Osteocyte (in vitro differentiated cells): ENCODE results near the gene ABL1. TPM values are rescaled to one million over a fixed set of nuclear protein-coding genes. Genes with fewer than 3 reads are reported as not detected.
A peak's percentile ranks its signal among the peaks of the same experiment; 100 is the strongest.

ENCODE experiments used
- DNase-seq: peaks from one replicate; pipeline ENCODE4 v3.0.0; 2021; ENCODE audit warnings: mixed read lengths; ENCODE audit not compliant: unreplicated experiment; ENCODE audit errors: extremely low spot score
- H3K27ac Mint-ChIP-seq: one replicate; pipeline ENCODE4 v1.8.0; 2021; ENCODE audit warnings: mild to moderate bottlenecking, mixed read lengths; ENCODE audit not compliant: unreplicated experiment
- H3K27me3 Mint-ChIP-seq: one replicate; pipeline ENCODE4 v1.8.0; 2021; ENCODE audit warnings: mixed read lengths; ENCODE audit not compliant: unreplicated experiment
- H3K36me3 Mint-ChIP-seq: one replicate; pipeline ENCODE4 v1.8.0; 2021; ENCODE audit warnings: mixed read lengths; ENCODE audit not compliant: unreplicated experiment
- H3K4me1 Mint-ChIP-seq: one replicate; pipeline ENCODE4 v1.8.0; 2021; ENCODE audit warnings: mixed read lengths; ENCODE audit not compliant: unreplicated experiment
- H3K4me3 Mint-ChIP-seq: one replicate; pipeline ENCODE4 v1.8.0; 2021; ENCODE audit warnings: mild to moderate bottlenecking, moderate library complexity, mixed read lengths; ENCODE audit not compliant: unreplicated experiment
- H3K9me3 Mint-ChIP-seq: one replicate; pipeline ENCODE4 v1.8.0; 2021; ENCODE audit warnings: mixed read lengths; ENCODE audit not compliant: unreplicated experiment
- total RNA-seq: library from RNA; stranded (reverse); gene quantifications from 2 replicates; pipeline ENCODE4 v1.2.1, GENCODE V29; 2021
- TF ChIP-seq, protein P1 (sequence below): fragments of 200-600 bp; sonication (generic); IDR thresholded peaks from 2 replicates; pipeline ENCODE4 v1.5.0; 2021; ENCODE audit warnings: antibody characterized with exemption, mild to moderate bottlenecking, moderate library complexity

Gene ABL1
- total RNA-seq, 1 donor from 2014 or later: 101 TPM

DNA sequence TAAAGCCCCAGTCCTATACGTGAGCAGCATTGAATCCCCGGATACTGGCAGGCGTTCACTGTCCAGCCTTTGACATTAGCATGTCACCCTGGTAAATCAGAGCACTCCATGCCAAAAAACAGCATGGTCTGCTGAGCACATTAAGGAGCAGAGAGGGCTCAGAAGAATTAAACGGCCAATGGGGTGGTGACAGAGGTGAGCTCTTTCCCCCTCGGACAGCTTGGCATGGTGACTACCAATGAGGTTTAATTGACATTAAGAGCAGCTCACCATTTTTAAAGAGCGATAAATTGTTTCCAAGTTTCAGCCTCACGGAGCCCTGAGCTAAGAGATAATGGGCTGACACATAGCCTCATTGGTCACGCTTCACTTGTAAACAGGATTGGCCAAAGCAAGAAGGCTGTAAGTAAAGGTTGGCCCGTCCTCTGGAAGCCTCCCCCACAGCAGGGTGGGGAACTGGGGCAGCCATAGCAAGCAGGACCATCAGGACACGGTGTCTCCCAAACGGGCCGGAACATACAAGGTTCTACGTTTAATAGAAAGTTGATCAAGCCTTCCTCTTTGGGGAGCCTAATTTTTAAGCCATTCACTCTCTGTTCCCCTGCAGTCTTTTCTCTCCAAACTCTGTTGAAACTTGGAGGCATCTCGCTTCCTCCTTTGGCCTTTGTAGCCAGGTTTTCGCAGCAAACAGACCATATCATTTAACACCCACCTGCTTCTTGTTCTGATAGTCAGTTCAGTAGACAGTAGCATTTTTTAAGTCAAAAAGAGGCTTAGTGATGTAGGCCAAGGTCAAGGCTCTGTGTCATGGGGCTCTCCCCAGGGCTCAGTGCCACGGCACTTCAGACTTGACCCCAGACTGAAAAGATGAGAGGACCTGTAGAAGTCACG is 35.7 kb downstream of the ABL1 start:
- Mint-ChIP-seq H3K36me3 (peaks cover 40% of the 10 kb centered on the region), H3K4me3 (no peak overlapping the region), H3K4me1 (peaks cover 9% of the 10 kb centered on the region), H3K27me3 (no peaks in the 10 kb centered on the region), H3K27ac (peak overlapping the region; percentile 1), H3K9me3 (no peaks in the 10 kb centered on the region)
- no peak for DNase-seq
- TF ChIP-seq, protein P1, sequence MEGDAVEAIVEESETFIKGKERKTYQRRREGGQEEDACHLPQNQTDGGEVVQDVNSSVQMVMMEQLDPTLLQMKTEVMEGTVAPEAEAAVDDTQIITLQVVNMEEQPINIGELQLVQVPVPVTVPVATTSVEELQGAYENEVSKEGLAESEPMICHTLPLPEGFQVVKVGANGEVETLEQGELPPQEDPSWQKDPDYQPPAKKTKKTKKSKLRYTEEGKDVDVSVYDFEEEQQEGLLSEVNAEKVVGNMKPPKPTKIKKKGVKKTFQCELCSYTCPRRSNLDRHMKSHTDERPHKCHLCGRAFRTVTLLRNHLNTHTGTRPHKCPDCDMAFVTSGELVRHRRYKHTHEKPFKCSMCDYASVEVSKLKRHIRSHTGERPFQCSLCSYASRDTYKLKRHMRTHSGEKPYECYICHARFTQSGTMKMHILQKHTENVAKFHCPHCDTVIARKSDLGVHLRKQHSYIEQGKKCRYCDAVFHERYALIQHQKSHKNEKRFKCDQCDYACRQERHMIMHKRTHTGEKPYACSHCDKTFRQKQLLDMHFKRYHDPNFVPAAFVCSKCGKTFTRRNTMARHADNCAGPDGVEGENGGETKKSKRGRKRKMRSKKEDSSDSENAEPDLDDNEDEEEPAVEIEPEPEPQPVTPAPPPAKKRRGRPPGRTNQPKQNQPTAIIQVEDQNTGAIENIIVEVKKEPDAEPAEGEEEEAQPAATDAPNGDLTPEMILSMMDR: no peak

DNA sequence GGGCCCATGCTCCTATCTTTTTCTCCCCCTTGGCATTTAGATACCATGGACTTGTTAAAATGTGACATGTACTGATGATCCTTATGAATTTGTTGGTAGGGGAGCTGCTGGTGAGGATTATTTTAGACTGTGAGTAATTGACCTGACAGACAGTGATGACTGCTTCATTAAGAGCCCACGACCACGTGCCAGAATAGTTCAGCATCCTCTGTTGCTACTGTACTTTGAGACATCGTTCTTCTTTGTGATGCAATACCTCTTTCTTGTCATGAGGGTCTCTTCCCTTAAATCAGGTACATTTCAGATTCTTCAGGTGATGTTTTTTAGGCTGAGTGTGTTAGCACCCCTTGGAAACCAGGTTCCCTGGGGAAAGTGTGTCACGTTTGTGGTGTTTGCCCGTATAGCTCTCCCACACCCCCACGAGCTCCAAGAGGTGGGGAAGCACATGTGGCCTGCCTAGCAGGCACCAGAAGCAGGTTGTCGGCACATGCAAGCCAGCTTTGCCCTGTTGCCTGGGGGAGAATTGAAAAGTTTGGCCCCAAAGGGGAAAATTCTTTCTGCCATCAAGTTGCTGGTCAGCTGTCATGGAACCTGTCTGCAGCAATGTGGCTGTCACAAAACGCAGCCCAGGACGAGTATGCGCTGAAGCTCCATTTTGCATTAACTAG is 36.5 kb downstream of the ABL1 start:
- no peak overlapping the region for H3K27ac Mint-ChIP-seq
- peaks cover 38% of the 10 kb centered on the region for H3K36me3 Mint-ChIP-seq
- no peaks in the 10 kb centered on the region for H3K9me3 Mint-ChIP-seq
- no peak for DNase-seq
- no peaks in the 10 kb centered on the region for H3K27me3 Mint-ChIP-seq
- peaks cover 8% of the 10 kb centered on the region for H3K4me1 Mint-ChIP-seq
- no peak overlapping the region for H3K4me3 Mint-ChIP-seq
- TF ChIP-seq, protein P1: no peak

DNA sequence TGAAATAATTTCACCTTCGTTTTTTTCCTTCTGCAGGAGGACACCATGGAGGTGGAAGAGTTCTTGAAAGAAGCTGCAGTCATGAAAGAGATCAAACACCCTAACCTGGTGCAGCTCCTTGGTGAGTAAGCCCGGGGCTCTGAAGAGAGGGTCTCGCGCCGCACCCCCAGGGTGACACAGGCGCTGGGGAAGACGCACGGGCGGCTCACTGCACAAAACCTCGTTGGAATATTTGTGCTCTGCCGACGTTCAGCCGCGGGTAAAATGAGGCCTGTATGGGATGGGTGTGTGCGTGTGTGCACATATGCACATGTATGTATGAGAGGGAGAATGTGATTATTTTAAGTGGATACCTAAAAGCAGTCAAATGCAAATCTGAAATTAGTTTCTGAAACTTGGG is 37.0 kb downstream of the ABL1 start:
- H3K36me3 Mint-ChIP-seq: peaks cover 40% of the 10 kb centered on the region
- no peak overlapping the region for H3K4me3 Mint-ChIP-seq
- TF ChIP-seq, protein P1: no peak
- no peak for DNase-seq
- H3K27me3 Mint-ChIP-seq: no peaks in the 10 kb centered on the region
- H3K9me3 Mint-ChIP-seq: no peaks in the 10 kb centered on the region
- H3K27ac Mint-ChIP-seq: no peak overlapping the region
- H3K4me1 Mint-ChIP-seq: peaks cover 8% of the 10 kb centered on the region

DNA sequence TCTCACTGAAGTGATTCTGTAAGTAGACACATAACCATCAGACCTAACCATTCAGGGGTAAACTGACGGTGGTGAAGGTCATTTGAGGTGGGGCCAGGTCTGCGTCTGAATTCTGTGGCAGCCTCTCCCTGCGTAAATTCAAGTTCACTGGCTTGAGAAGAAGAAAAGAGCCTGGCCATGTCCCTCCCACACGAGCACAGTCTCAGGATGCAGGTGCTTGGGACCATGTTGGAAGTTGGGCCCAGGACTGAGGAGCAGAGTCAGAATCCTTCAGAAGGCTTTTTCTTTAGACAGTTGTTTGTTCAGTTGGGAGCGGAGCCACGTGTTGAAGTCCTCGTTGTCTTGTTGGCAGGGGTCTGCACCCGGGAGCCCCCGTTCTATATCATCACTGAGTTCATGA is 37.5 kb downstream of the ABL1 start:
- Mint-ChIP-seq H3K4me3 (no peak overlapping the region), H3K9me3 (no peaks in the 10 kb centered on the region), H3K4me1 (peaks cover 8% of the 10 kb centered on the region), H3K27ac (no peak overlapping the region), H3K27me3 (no peaks in the 10 kb centered on the region), H3K36me3 (peaks cover 39% of the 10 kb centered on the region)
- DNase-seq: no peak
- TF ChIP-seq, protein P1: no peak

DNA sequence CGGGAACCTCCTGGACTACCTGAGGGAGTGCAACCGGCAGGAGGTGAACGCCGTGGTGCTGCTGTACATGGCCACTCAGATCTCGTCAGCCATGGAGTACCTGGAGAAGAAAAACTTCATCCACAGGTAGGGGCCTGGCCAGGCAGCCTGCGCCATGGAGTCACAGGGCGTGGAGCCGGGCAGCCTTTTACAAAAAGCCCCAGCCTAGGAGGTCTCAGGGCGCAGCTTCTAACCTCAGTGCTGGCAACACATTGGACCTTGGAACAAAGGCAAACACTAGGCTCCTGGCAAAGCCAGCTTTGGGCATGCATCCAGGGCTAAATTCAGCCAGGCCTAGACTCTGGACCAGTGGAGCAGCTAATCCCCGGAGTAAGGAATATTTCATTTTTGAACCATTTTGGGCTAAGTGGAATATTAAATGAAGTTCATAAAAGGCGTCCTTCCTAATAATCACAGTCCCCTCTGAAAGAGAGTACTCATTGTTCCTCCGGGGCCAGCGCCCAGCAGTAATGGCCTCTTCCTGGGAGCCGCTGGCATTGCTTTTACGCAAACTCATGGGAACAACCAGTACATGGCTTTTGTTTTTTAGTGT is 38.0 kb downstream of the ABL1 start:
- H3K27ac Mint-ChIP-seq: no peak overlapping the region
- TF ChIP-seq, protein P1: no peak
- peaks cover 39% of the 10 kb centered on the region for H3K36me3 Mint-ChIP-seq
- no peak overlapping the region for H3K4me3 Mint-ChIP-seq
- DNase-seq: no peak
- H3K4me1 Mint-ChIP-seq: peaks cover 8% of the 10 kb centered on the region
- no peaks in the 10 kb centered on the region for H3K27me3 Mint-ChIP-seq
- no peaks in the 10 kb centered on the region for H3K9me3 Mint-ChIP-seq
